Common myeloid progenitor, CD34-positive (primary cell): ENCODE measurements around the gene TTC7B.

Experiments used
- CTCF ChIA-PET: fragments of 350-600 bp; sonication (Branson Sonifier 250); formaldehyde crosslinking; loops from one replicate; lab custom pipeline; 2021; ENCODE audit warnings: antibody characterized with exemption; lab: Charles Lee
- POLR2A ChIA-PET: fragments of 350-600 bp; sonication (Branson Sonifier 250); formaldehyde crosslinking; loops from one replicate; lab custom pipeline; 2021; ENCODE audit warnings: antibody characterized with exemption; lab: Charles Lee
- DNase-seq, 3 donors: peaks; one replicate each; pipeline versions ENCODE4 v3.0.0 to v3.0.0-alpha.2; 2013
- H3K27ac ChIP-seq, 2 experiments: 1 replicate in 1 of 2; 2 replicates in 1 of 2; pipeline ENCODE4 v1.7.0; 2013; ENCODE audit warnings: inconsistent platforms in 2 of 2, low read length in 2 of 2, mild to moderate bottlenecking in 2 of 2, low read depth in 1 of 2, moderate library complexity in 1 of 2; ENCODE audit not compliant: severe bottlenecking in 2 of 2, insufficient read depth in 1 of 2, poor library complexity in 1 of 2
- H3K27me3 ChIP-seq, 5 experiments: replicated peaks in 2 of 5; 1 replicate in 3 of 5; 2 replicates in 2 of 5; pipeline versions ENCODE4 v1.6.1 to v1.7.0; 2013; ENCODE audit warnings: low read length in 4 of 5, mild to moderate bottlenecking in 2 of 5, moderate library complexity in 2 of 5, inconsistent platforms in 1 of 5; ENCODE audit not compliant: insufficient read depth in 5 of 5, control insufficient read depth in 4 of 5
- H3K36me3 ChIP-seq, 4 experiments: 1 replicate in 2 of 4; 2 replicates in 2 of 4; pipeline versions ENCODE4 v1.6.1 to v1.7.0; 2013; ENCODE audit warnings: low read length in 3 of 4, control low read depth in 1 of 4, mild to moderate bottlenecking in 1 of 4; ENCODE audit not compliant: control insufficient read depth in 4 of 4, insufficient read depth in 4 of 4
- H3K4me1 ChIP-seq, 4 experiments: 1 replicate in 3 of 4; 2 replicates in 1 of 4; pipeline versions ENCODE4 v1.6.1 to v1.7.1; 2013; ENCODE audit warnings: low read length in 3 of 4, mild to moderate bottlenecking in 3 of 4, control low read depth in 1 of 4, inconsistent platforms in 1 of 4, moderate library complexity in 1 of 4; ENCODE audit not compliant: control insufficient read depth in 4 of 4, insufficient read depth in 4 of 4; ENCODE audit errors: control extremely low read depth in 1 of 4
- H3K4me3 ChIP-seq, 7 experiments: 1 replicate in 4 of 7; 2 replicates in 3 of 7; pipeline versions ENCODE4 v1.5.1 to v1.7.0; 2013; ENCODE audit warnings: mild to moderate bottlenecking in 7 of 7, low read length in 6 of 7, moderate library complexity in 6 of 7, inconsistent platforms in 2 of 7, low read depth in 2 of 7, control low read depth in 1 of 7; ENCODE audit not compliant: insufficient read depth in 4 of 7, control insufficient read depth in 1 of 7; ENCODE audit errors: extremely low read depth in 1 of 7
- H3K9me3 ChIP-seq, 5 experiments: 1 replicate in 4 of 5; 2 replicates in 1 of 5; pipeline versions ENCODE4 v1.6.1 to v1.7.1; 2013; ENCODE audit warnings: low read length in 4 of 5, mild to moderate bottlenecking in 2 of 5, inconsistent platforms in 1 of 5, low read depth in 1 of 5, moderate library complexity in 1 of 5; ENCODE audit not compliant: control insufficient read depth in 4 of 5, insufficient read depth in 2 of 5; ENCODE audit errors: control extremely low read depth in 1 of 5
- WGBS: methylation state at CpG from one replicate; pipeline ENCODE4 v1.1.5; 2013; ENCODE audit not compliant: insufficient coverage; 5-methylcytosine and 5-hydroxymethylcytosine counted together

TTC7B gene

GRCh38 chr14:90576581-90576980, 239.6 kb downstream of the TTC7B start:
- H3K36me3 ChIP-seq, result peaks cover 0 to 34% (median 7%) of the 10 kb centered on the region in 4 experiments
- ChIA-PET CTCF (no interaction called here), POLR2A (no interaction called here)
- peaks cover 0 to 6% (median 0%) of the 10 kb centered on the region in 4 experiments for H3K4me1 ChIP-seq
- WGBS, result 86% methylated on average over 2 of the region's 2 CpGs
- no peaks in the 10 kb centered on the region for H3K27me3 ChIP-seq
- no peak for DNase-seq
- H3K4me3 ChIP-seq, result no peak overlapping the region
- no peak overlapping the region for H3K27ac ChIP-seq
- H3K9me3 ChIP-seq, result no peaks in the 10 kb centered on the region

GRCh38 chr14:90575781-90576180, 240.4 kb downstream of the TTC7B start:
- Histone ChIP-seq H3K27ac (no peak overlapping the region), H3K36me3 (peaks cover 0 to 37% (median 11%) of the 10 kb centered on the region in 4 experiments), H3K27me3 (no peaks in the 10 kb centered on the region), H3K4me1 (peaks cover 0 to 6% (median 0%) of the 10 kb centered on the region in 4 experiments), H3K4me3 (no peak overlapping the region), H3K9me3 (no peaks in the 10 kb centered on the region)
- 96% methylated on average over 5 of the region's 7 CpGs for WGBS
- CTCF ChIA-PET, result interaction anchor here (1.0 kb wide), 1 partner anchor 23 kb away, joined by 4 read pairs; no protein-coding TSS in a partner anchor
- POLR2A ChIA-PET, result no interaction called here
- no peak for DNase-seq

- H3K27ac ChIP-seq, result no peak overlapping the region
- 100% methylated on average over 1 of the region's 5 CpGs for WGBS
- no peak overlapping the region for H3K4me3 ChIP-seq
- peaks cover 0 to 36% (median 13%) of the 10 kb centered on the region in 4 experiments for H3K36me3 ChIP-seq
- ChIA-PET CTCF (interaction anchor here (1.0 kb wide), 1 partner anchor 23 kb away, joined by 4 read pairs; no protein-coding TSS in a partner anchor), POLR2A (no interaction called here)
- H3K9me3 ChIP-seq, result no peaks in the 10 kb centered on the region
- no peak for DNase-seq
- peaks cover 0 to 6% (median 0%) of the 10 kb centered on the region in 4 experiments for H3K4me1 ChIP-seq
- H3K27me3 ChIP-seq, result no peaks in the 10 kb centered on the region
Observed at GRCh38 chr14:90575336-90575735, 240.9 kb downstream of the TTC7B start.

- no peaks in the 10 kb centered on the region for H3K27me3 ChIP-seq
- WGBS, result 92% methylated on average over 11 of the region's 13 CpGs
- no peak overlapping the region for H3K27ac ChIP-seq
- POLR2A ChIA-PET, result no interaction called here
- DNase-seq, result no peak
- H3K4me3 ChIP-seq, result no peak overlapping the region
- H3K4me1 ChIP-seq, result peaks cover 0 to 6% (median 0%) of the 10 kb centered on the region in 4 experiments
- no peaks in the 10 kb centered on the region for H3K9me3 ChIP-seq
- H3K36me3 ChIP-seq, result peaks cover 0 to 35% (median 14%) of the 10 kb centered on the region in 4 experiments
- CTCF ChIA-PET, result interaction anchor here (1.0 kb wide), 1 partner anchor 24 kb away, joined by 4 read pairs; no protein-coding TSS in a partner anchor
Observed at GRCh38 chr14:90574188-90575131, 241.8 kb downstream of the TTC7B start.

- DNase-seq, result peak; percentile 12 to 38 (median 26)
- no peak overlapping the region for H3K27ac ChIP-seq
- H3K4me1 ChIP-seq, result peaks cover 0 to 6% (median 0%) of the 10 kb centered on the region in 4 experiments
- 91% methylated on average over 29 of the region's 29 CpGs for WGBS
- no peak overlapping the region for H3K4me3 ChIP-seq
- CTCF ChIA-PET, result no interaction called here
- H3K36me3 ChIP-seq, result peaks cover 0 to 29% (median 14%) of the 10 kb centered on the region in 4 experiments
- H3K9me3 ChIP-seq, result no peaks in the 10 kb centered on the region
- H3K27me3 ChIP-seq, result no peaks in the 10 kb centered on the region
- POLR2A ChIA-PET, result no interaction called here
Observed at GRCh38 chr14:90573385-90574105, 242.7 kb downstream of the TTC7B start.

- no peak for DNase-seq
- no peaks in the 10 kb centered on the region for H3K9me3 ChIP-seq
- peaks cover 0 to 6% (median 0%) of the 10 kb centered on the region in 4 experiments for H3K4me1 ChIP-seq
- no peak overlapping the region for H3K4me3 ChIP-seq
- ChIA-PET POLR2A (no interaction called here), CTCF (no interaction called here)
- H3K27me3 ChIP-seq, result no peaks in the 10 kb centered on the region
- WGBS, result 95% methylated on average over 10 of the region's 11 CpGs
- peaks cover 2 to 20% (median 12%) of the 10 kb centered on the region in 4 experiments for H3K36me3 ChIP-seq
- no peak overlapping the region for H3K27ac ChIP-seq
Observed at GRCh38 chr14:90572441-90573150, 243.6 kb downstream of the TTC7B start.
